Measurements from ENCODE around the gene ZSCAN2.

ZSCAN2 gene

DNA sequence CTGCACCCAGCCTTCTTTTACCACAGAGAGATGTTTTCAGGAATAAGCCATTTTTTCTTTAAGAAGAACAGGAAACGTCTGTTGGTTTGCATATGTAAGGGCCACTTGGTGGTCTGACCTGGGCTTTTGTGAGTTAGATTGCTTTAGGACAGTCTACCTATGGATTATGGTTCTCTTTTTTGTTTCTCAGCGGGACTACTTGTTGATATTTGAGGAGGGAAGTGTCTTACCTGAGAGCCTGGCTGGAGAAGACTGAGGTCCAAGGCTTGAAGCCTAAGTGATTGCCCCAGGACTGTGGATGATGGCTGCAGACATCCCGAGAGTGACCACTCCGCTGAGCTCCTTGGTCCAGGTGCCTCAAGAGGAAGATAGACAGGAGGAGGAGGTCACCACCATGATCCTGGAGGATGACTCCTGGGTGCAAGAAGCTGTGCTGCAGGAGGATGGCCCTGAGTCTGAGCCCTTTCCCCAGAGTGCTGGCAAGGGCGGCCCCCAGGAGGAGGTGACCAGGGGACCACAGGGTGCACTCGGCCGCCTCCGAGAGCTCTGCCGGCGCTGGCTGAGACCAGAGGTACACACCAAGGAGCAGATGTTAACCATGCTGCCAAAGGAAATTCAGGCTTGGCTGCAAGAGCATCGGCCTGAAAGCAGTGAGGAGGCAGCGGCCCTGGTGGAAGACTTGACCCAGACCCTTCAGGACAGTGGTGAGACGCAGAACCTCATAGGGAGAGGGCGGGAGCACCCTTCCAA, 3.0 kb downstream of the ZSCAN2 start:
- DNase-seq = no peak
- no peaks in the 10 kb centered on the region for H3K27me3 ChIP-seq (replicated peaks)
- peaks cover 26% of the 10 kb centered on the region for H3K36me3 ChIP-seq (replicated peaks)
- no peak overlapping the region for H3K27ac ChIP-seq
- no peak overlapping the region for H3K4me3 ChIP-seq (ENCODE audit: low read depth, low read length)
- TF ChIP-seq, protein P1, sequence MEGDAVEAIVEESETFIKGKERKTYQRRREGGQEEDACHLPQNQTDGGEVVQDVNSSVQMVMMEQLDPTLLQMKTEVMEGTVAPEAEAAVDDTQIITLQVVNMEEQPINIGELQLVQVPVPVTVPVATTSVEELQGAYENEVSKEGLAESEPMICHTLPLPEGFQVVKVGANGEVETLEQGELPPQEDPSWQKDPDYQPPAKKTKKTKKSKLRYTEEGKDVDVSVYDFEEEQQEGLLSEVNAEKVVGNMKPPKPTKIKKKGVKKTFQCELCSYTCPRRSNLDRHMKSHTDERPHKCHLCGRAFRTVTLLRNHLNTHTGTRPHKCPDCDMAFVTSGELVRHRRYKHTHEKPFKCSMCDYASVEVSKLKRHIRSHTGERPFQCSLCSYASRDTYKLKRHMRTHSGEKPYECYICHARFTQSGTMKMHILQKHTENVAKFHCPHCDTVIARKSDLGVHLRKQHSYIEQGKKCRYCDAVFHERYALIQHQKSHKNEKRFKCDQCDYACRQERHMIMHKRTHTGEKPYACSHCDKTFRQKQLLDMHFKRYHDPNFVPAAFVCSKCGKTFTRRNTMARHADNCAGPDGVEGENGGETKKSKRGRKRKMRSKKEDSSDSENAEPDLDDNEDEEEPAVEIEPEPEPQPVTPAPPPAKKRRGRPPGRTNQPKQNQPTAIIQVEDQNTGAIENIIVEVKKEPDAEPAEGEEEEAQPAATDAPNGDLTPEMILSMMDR (IDR thresholded peaks at IDR 0.05; ENCODE audit: low read depth, low read length, missing control alignments) = no peak
- in situ Hi-C loops (cut with HindIII; ENCODE audit: low pct_ligation_motif_present, low sequenced_read_pairs) = no loop called here

DNA sequence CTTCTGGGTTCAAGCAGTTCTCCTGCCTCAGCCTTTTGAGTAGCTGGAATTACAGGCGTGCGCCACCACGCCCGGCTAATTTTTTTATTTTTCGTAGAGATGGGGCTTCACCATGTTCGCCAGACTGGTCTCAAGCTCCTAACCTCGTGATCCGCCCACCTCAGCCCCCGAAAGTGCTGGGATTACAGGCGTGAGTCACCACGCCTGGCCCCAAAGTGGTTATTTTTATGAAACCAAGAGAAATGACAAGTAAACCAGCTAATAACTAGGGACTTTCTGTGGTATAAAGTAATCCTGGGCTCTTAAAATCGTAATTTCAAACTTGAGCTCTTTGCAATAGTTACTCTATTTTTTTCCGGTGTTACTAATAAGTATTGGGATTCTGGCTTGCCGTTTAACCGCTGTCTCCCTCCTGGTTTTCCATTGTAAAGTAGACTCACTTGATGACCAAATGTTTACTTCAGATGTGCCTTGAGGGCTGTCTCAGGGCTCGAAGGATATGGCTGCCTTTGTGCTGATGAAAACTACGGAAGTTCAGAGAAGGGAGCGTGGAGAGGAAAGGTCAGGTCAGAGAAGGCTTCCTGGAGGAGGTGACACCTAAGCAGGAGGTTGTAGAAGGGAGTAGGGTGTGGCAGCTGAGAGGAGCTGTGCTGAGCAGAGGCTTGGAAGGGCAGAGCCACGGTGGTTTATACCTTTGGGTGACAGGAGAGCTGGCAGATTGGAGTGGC, 4.2 kb downstream of the ZSCAN2 start:
- in situ Hi-C loops (cut with HindIII; ENCODE audit: low pct_ligation_motif_present, low sequenced_read_pairs) = no loop called here
- TF ChIP-seq, protein P1 (IDR thresholded peaks at IDR 0.05; ENCODE audit: low read depth, low read length, missing control alignments) = no peak
- Histone ChIP-seq H3K4me3 (ENCODE audit: low read depth, low read length) (no peak overlapping the region), H3K27me3 (replicated peaks) (no peaks in the 10 kb centered on the region), H3K36me3 (replicated peaks) (peaks cover 28% of the 10 kb centered on the region), H3K27ac (no peak overlapping the region)
- DNase-seq = no peak

DNA sequence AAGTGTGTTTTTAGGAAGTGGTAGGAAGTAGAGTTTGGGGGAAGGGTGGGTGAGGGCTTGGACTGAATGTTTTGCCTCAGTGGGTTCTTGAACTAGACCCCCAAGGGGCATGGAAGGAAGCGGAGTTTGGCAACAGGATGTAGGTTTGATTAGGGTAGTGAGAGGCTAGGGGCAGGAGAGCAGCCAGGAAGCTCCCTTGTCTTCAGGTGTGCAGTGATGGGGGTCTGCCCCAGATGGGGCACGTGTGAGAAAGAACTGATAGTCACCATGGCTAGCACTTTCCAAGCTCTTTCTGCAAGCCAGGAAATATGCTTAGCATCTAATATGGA, 4.7 kb downstream of the ZSCAN2 start:
- DNase-seq = no peak
- in situ Hi-C loops (cut with HindIII; ENCODE audit: low pct_ligation_motif_present, low sequenced_read_pairs) = no loop called here
- Histone ChIP-seq H3K27ac (no peak overlapping the region), H3K27me3 (replicated peaks) (no peaks in the 10 kb centered on the region), H3K36me3 (replicated peaks) (peaks cover 28% of the 10 kb centered on the region), H3K4me3 (ENCODE audit: low read depth, low read length) (no peak overlapping the region)
- TF ChIP-seq, protein P1 (IDR thresholded peaks at IDR 0.05; ENCODE audit: low read depth, low read length, missing control alignments) = no peak

DNA sequence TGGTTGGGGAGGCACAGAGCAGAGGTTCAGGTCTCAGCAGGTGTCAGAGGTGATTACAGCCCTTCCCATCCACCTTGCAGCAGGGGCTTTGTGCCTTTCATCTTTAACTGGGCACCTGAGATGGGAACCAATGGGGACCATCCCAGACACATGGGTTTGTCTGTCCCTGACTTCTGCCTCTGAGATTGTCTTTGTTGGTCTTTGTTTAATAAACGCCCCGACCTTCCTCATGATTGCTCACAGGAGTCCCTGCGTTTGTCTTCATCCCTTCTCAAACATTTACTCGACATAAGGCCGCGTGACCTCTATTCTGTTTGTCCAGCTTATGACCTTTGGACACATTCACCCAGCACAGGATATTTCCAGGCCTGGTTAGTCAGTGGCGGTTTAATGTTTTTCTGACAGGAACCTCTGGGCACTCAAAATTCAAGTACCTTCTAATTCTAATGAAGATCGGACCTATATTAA, 5.9 kb downstream of the ZSCAN2 start:
- TF ChIP-seq, protein P1 (IDR thresholded peaks at IDR 0.05; ENCODE audit: low read depth, low read length, missing control alignments) = no peak
- in situ Hi-C loops (cut with HindIII; ENCODE audit: low pct_ligation_motif_present, low sequenced_read_pairs) = no loop called here
- no peak overlapping the region for H3K4me3 ChIP-seq (ENCODE audit: low read depth, low read length)
- H3K27me3 ChIP-seq (replicated peaks) = no peaks in the 10 kb centered on the region
- H3K27ac ChIP-seq = no peak overlapping the region
- H3K36me3 ChIP-seq (replicated peaks) = peaks cover 28% of the 10 kb centered on the region
- no peak for DNase-seq

DNA sequence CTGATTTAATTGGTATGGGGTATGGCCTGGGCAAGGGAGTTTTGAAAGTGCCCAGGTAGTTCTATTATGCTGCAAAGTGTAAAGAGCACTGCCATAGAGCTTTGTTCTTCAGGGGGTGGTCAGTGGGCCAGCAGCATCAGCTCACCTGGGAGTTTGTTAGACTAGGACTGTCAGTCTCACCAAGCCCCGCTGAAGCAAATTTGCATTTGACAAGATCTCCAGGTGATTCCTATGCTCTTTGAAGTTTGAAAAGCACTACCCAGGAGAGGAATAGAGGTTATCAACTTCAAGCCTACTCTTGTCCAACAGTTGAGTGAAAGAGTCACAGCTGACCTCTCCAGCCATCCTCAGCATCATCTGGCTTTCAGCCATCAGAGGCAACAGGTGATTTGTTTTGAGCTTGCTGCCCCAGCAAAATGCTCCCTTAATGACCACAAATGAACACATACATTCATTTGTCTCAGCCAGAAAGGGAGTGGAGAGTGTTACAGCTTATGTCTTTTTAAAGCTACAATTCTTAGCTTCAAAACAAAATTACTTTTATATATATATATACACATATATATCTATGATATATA, 8.0 kb downstream of the ZSCAN2 start:
- in situ Hi-C loops (cut with HindIII; ENCODE audit: low pct_ligation_motif_present, low sequenced_read_pairs) = no loop called here
- TF ChIP-seq, protein P1 (IDR thresholded peaks at IDR 0.05; ENCODE audit: low read depth, low read length, missing control alignments) = no peak
- Histone ChIP-seq H3K4me3 (ENCODE audit: low read depth, low read length) (no peak overlapping the region), H3K27ac (no peak overlapping the region), H3K27me3 (replicated peaks) (no peaks in the 10 kb centered on the region), H3K36me3 (replicated peaks) (peaks cover 27% of the 10 kb centered on the region)
- no peak for DNase-seq
